GM21447 (cell line): ENCODE data around the gene MAP2K5.
"Not testable (repeated sequence)": the region's sequence is repeated elsewhere in the genome, so short reads cannot be mapped to it uniquely, and the experiment has no call there.

Experiments used
- ATAC-seq: cut with Tn5 transposase; IDR thresholded peaks from one replicate; pipeline ENCODE4 v1.9.1; 2021; ENCODE audit not compliant: unreplicated experiment

Gene MAP2K5

GRCh38 chr15:67592245-67592644, 49.7 kb downstream of the MAP2K5 start:
- ATAC-seq, result no peak

GRCh38 chr15:67593562-67593961, 51.1 kb downstream of the MAP2K5 start:
- ATAC-seq, result no peak

- no peak for ATAC-seq
Observed at GRCh38 chr15:67594770-67595169, 52.3 kb downstream of the MAP2K5 start.

GRCh38 chr15:67595572-67595971, 53.1 kb downstream of the MAP2K5 start:
- no peak for ATAC-seq

- no peak for ATAC-seq
Observed at GRCh38 chr15:67601073-67601472, 58.6 kb downstream of the MAP2K5 start.

- ATAC-seq, result no peak
Observed at GRCh38 chr15:67603063-67603462, 60.6 kb downstream of the MAP2K5 start.

- no peak for ATAC-seq
Observed at GRCh38 chr15:67605871-67606270, 63.4 kb downstream of the MAP2K5 start.

- ATAC-seq, result no peak
Observed at GRCh38 chr15:67606742-67607141, 64.2 kb downstream of the MAP2K5 start.

GRCh38 chr15:67607329-67607728, 64.8 kb downstream of the MAP2K5 start:
- ATAC-seq, result no peak

- ATAC-seq, result no peak
Observed at GRCh38 chr15:67607959-67608637, 65.6 kb downstream of the MAP2K5 start.

GRCh38 chr15:67608638-67608959, 66.1 kb downstream of the MAP2K5 start:
- ATAC-seq, result no peak

GRCh38 chr15:67611370-67612369, 69.2 kb downstream of the MAP2K5 start:
- ATAC-seq, result no peak

GRCh38 chr15:67613211-67613610, 70.7 kb downstream of the MAP2K5 start:
- ATAC-seq, result no peak

GRCh38 chr15:67613708-67614107, 71.2 kb downstream of the MAP2K5 start:
- no peak for ATAC-seq

- not testable (repeated sequence) for ATAC-seq
Observed at GRCh38 chr15:67615131-67615534, 72.6 kb downstream of the MAP2K5 start.

- ATAC-seq, result no peak
Observed at GRCh38 chr15:67618297-67618696, 75.8 kb downstream of the MAP2K5 start.

- ATAC-seq, result no peak
Observed at GRCh38 chr15:67622110-67622509, 79.6 kb downstream of the MAP2K5 start.

- ATAC-seq, result no peak
Observed at GRCh38 chr15:67632261-67632660, 89.8 kb downstream of the MAP2K5 start.

- ATAC-seq, result not testable (repeated sequence)
Observed at GRCh38 chr15:67635950-67636349, 93.4 kb downstream of the MAP2K5 start.

- no peak for ATAC-seq
Observed at GRCh38 chr15:67639591-67639990, 97.1 kb downstream of the MAP2K5 start.

- ATAC-seq, result no peak
Observed at GRCh38 chr15:67641453-67641852, 99.0 kb downstream of the MAP2K5 start.

GRCh38 chr15:67646847-67647246, 104.3 kb downstream of the MAP2K5 start:
- ATAC-seq, result no peak
